ENCODE results near the gene PPP1R37.

The PPP1R37 gene

DNA sequence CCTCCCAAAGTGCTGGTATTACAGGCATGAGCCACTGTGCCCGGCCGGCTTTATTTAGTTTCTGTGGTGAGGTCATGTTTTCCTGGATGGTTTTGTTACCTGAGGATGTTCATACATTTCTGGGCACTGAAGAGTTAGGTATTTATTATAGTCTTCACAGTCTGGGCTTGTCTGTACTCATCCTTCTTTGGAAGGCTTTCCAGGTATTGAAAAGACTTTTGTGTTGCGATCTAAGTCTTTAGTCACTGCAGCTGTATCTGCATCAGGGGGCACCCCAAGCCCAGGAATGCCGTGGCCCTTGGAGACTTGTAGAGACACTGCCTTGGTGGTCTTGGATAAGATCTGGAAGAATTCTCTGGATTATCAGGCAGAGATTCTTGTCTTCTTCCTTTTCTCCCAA is 98.4 kb downstream of the PPP1R37 start:
- TF ChIP-seq TCF4 (CRISPR knock-in tag; IDR thresholded peaks at IDR 0.05; ENCODE audit: borderline replicate concordance) (no peak), OSR1 (CRISPR knock-in tag; IDR thresholded peaks at IDR 0.05) (no peak), GLIS3 (CRISPR knock-in tag; IDR thresholded peaks at IDR 0.05) (no peak), ZFP30 (CRISPR knock-in tag; IDR thresholded peaks at IDR 0.05) (no peak)
- TF ChIP-seq, protein P1, sequence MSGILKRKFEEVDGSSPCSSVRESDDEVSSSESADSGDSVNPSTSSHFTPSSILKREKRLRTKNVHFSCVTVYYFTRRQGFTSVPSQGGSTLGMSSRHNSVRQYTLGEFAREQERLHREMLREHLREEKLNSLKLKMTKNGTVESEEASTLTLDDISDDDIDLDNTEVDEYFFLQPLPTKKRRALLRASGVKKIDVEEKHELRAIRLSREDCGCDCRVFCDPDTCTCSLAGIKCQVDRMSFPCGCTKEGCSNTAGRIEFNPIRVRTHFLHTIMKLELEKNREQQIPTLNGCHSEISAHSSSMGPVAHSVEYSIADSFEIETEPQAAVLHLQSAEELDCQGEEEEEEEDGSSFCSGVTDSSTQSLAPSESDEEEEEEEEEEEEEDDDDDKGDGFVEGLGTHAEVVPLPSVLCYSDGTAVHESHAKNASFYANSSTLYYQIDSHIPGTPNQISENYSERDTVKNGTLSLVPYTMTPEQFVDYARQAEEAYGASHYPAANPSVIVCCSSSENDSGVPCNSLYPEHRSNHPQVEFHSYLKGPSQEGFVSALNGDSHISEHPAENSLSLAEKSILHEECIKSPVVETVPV (CRISPR knock-in tag; IDR thresholded peaks at IDR 0.05), result no peak
- ATAC-seq, result no peak

DNA sequence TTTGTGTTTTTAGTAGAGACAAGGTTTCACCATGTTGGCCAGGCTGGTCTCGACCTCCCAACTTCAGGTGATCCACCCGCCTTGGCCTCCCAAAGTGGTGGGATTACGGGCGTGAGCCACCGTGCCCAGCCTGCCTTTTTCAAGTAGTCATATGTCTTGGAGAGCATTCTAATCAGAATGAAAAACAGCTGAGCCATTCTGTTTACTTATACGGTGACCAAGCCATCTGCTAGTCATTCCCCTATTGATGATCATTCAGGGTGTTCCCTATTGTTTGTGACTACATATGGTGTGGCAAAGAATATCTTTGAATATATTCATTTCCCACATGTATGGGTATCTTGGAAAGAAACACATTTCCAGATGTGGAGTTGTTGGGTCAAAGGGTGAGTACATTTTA is 102.8 kb downstream of the PPP1R37 start:
- TF ChIP-seq ZFP30 (CRISPR knock-in tag; IDR thresholded peaks at IDR 0.05) (no peak), ZNF70 (CRISPR knock-in tag; IDR thresholded peaks at IDR 0.05) (no peak), ZNF565 (CRISPR knock-in tag; conservative IDR thresholded peaks at IDR 0.05; ENCODE audit: low read depth) (no peak), ZNF8 (CRISPR knock-in tag; IDR thresholded peaks at IDR 0.05) (no peak), ESRRG (CRISPR knock-in tag; IDR thresholded peaks at IDR 0.05) (no peak), TOX (CRISPR knock-in tag; IDR thresholded peaks at IDR 0.05; ENCODE audit: borderline replicate concordance) (no peak), PPARA (CRISPR knock-in tag; IDR thresholded peaks at IDR 0.05; ENCODE audit: borderline replicate concordance) (no peak), GLIS3 (CRISPR knock-in tag; IDR thresholded peaks at IDR 0.05) (no peak), ZC3H10 (CRISPR knock-in tag; IDR thresholded peaks at IDR 0.05) (no peak), ZFP3 (CRISPR knock-in tag; IDR thresholded peaks at IDR 0.05) (no peak)
- TF ChIP-seq, protein P1 (CRISPR knock-in tag; IDR thresholded peaks at IDR 0.05), result no peak
- TF ChIP-seq, protein P2, sequence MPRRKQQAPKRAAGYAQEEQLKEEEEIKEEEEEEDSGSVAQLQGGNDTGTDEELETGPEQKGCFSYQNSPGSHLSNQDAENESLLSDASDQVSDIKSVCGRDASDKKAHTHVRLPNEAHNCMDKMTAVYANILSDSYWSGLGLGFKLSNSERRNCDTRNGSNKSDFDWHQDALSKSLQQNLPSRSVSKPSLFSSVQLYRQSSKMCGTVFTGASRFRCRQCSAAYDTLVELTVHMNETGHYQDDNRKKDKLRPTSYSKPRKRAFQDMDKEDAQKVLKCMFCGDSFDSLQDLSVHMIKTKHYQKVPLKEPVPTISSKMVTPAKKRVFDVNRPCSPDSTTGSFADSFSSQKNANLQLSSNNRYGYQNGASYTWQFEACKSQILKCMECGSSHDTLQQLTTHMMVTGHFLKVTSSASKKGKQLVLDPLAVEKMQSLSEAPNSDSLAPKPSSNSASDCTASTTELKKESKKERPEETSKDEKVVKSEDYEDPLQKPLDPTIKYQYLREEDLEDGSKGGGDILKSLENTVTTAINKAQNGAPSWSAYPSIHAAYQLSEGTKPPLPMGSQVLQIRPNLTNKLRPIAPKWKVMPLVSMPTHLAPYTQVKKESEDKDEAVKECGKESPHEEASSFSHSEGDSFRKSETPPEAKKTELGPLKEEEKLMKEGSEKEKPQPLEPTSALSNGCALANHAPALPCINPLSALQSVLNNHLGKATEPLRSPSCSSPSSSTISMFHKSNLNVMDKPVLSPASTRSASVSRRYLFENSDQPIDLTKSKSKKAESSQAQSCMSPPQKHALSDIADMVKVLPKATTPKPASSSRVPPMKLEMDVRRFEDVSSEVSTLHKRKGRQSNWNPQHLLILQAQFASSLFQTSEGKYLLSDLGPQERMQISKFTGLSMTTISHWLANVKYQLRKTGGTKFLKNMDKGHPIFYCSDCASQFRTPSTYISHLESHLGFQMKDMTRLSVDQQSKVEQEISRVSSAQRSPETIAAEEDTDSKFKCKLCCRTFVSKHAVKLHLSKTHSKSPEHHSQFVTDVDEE (CRISPR knock-in tag; IDR thresholded peaks at IDR 0.05), result no peak
- no peak for ATAC-seq
